ENCODE measurements around the gene MYH10. TPM values are rescaled to one million over a fixed set of nuclear protein-coding genes. Genes with fewer than 3 reads are reported as not detected.

Gene MYH10
- total RNA-seq, 1 experiment from 2014 or later = 251 TPM

GRCh38 chr17:8447799-8448198 is 182.7 kb downstream of the MYH10 start:
- H3K4ac ChIP-seq (ENCODE audit: low read depth, low read length) = no peak overlapping the region
- no peak overlapping the region for H2AFZ ChIP-seq (ENCODE audit: low read length)
- no peaks in the 10 kb centered on the region for H3K79me1 ChIP-seq (ENCODE audit: insufficient read depth, low read depth, low read length, poor library complexity, severe bottlenecking)
- H2AK5ac ChIP-seq (ENCODE audit: insufficient read length, low read length) = no peak overlapping the region
- no peak overlapping the region for H4K8ac ChIP-seq (replicated peaks; ENCODE audit: insufficient read length, low read depth, low read length)
- no peak overlapping the region for H3K23ac ChIP-seq (ENCODE audit: insufficient read length, low read depth, low read length)
- peaks cover 10 to 11% of the 10 kb centered on the region in 2 experiments; a peak in 2 of 4 replicates for H3K4me1 Mint-ChIP-seq
- H4K20me1 ChIP-seq (ENCODE audit: control insufficient read depth, insufficient read depth, insufficient read length) = no peaks in the 10 kb centered on the region
- no peak overlapping the region for H3K18ac ChIP-seq (ENCODE audit: insufficient read length, low read depth, low read length)
- H4K5ac ChIP-seq (ENCODE audit: insufficient read length, low read depth, low read length) = no peak overlapping the region
- no peaks in the 10 kb centered on the region for H3K27me3 Mint-ChIP-seq (ENCODE audit: low read depth)
- H2BK120ac ChIP-seq (ENCODE audit: low read depth, low read length, poor library complexity, severe bottlenecking) = no peak overlapping the region
- H3K36me3 Mint-ChIP-seq (ENCODE audit: insufficient read depth in 1 of 3, low read depth in 3 of 3) = peaks cover 17 to 50% (median 44%) of the 10 kb centered on the region in 3 experiments; a peak in 6 of 7 replicates
- H3K27me3 ChIP-seq (ENCODE audit: insufficient read depth, low read length) = no peaks in the 10 kb centered on the region
- peak; percentile 78 for DNase-seq
- H3K79me2 ChIP-seq (ENCODE audit: insufficient read depth, low read length) = no peaks in the 10 kb centered on the region; the same call in 1 of the 2 replicates
- no peak overlapping the region for H3K27ac Mint-ChIP-seq
- TF ChIP-seq CTCF (conservative IDR thresholded peaks at IDR 0.05) = no peak
- H2BK12ac ChIP-seq (ENCODE audit: insufficient read length, low read depth, low read length) = no peak overlapping the region
- no CpG with 5 or more reads among the region's 4 CpGs for WGBS (ENCODE audit: extremely low coverage, insufficient read length, low lambda C conversion rate)
- H3K23me2 ChIP-seq (ENCODE audit: insufficient read length, low read depth, low read length, poor library complexity, severe bottlenecking) = no peaks in the 10 kb centered on the region
- no peak overlapping the region for H3K27ac ChIP-seq (ENCODE audit: insufficient read length, low read depth, low read length)
- no peak overlapping the region for H4K91ac ChIP-seq (ENCODE audit: insufficient read length, low read depth, low read length)
- H3K4me2 ChIP-seq (ENCODE audit: insufficient read depth, insufficient read length, low read length) = no peak overlapping the region
- H3K56ac ChIP-seq (ENCODE audit: insufficient read length, low read depth, low read length) = no peak overlapping the region
- no peaks in the 10 kb centered on the region for H3K9me3 Mint-ChIP-seq
- no peak overlapping the region for H2BK20ac ChIP-seq (ENCODE audit: low read depth, low read length, poor library complexity, severe bottlenecking)
- no peaks in the 10 kb centered on the region for H3K9me3 ChIP-seq (ENCODE audit: control insufficient read depth, low read depth, low read length)
- no peaks in the 10 kb centered on the region for H3K4me1 ChIP-seq (ENCODE audit: insufficient read depth, low read length)
- no peak overlapping the region for H3K4me3 Mint-ChIP-seq
- no peak overlapping the region for H2BK5ac ChIP-seq (ENCODE audit: insufficient read length, low read length)
- H3K14ac ChIP-seq (ENCODE audit: insufficient read depth, low read length) = no peak overlapping the region
- no peak overlapping the region for H3T11ph ChIP-seq (ENCODE audit: low read length)
- no peak overlapping the region for H2BK15ac ChIP-seq (ENCODE audit: low read depth, low read length)
- no peak overlapping the region for H3K9ac ChIP-seq (ENCODE audit: extremely low read depth, insufficient read length, low read length)
